T-helper 9 cell (primary cell): ENCODE measurements around the gene TKTL1.
A peak's percentile ranks its signal among the peaks of the same experiment; 100 is the strongest.
"Not testable (repeated sequence)": the region's sequence is repeated elsewhere in the genome, so short reads cannot be mapped to it uniquely, and the experiment has no call there.

ENCODE experiments used
- DNase-seq: peaks from one replicate; pipeline ENCODE4 v3.0.0-alpha.2; 2020
- total RNA-seq, 2 donors: gene quantifications; one replicate each; lab custom pipeline; 2026; lab: John Stamatoyannopoulos, UW

Gene TKTL1
- 0.70 to 4.3 reads per million in 2 donors for total RNA-seq

- no peak for DNase-seq
Measured at GRCh38 chrX:154295664-154296310, at the start of gene TKTL1. Gene TKTL1 (plus strand): TSS chrX:154295795. CDS start chrX:154295860, 65 bp downstream.

GRCh38 chrX:154247377-154248045 lies 48.1 kb upstream of the TKTL1 start:
- DNase-seq = not testable (repeated sequence)

- not testable (repeated sequence) for DNase-seq
Measured at GRCh38 chrX:154248076-154248475, 47.5 kb upstream of the TKTL1 start.

- DNase-seq = not testable (repeated sequence)
Measured at GRCh38 chrX:154257282-154257681, 38.3 kb upstream of the TKTL1 start, which contains the start of gene OPN1MW3. Gene OPN1MW3 (plus strand): TSS chrX:154257582. CDS start chrX:154257620, 38 bp downstream.

GRCh38 chrX:154258711-154259110 lies 36.9 kb upstream of the TKTL1 start:
- DNase-seq = not testable (repeated sequence)

- DNase-seq = not testable (repeated sequence)
Measured at GRCh38 chrX:154263072-154263471, 32.5 kb upstream of the TKTL1 start.

- not testable (repeated sequence) for DNase-seq
Measured at GRCh38 chrX:154269245-154269644, 26.4 kb upstream of the TKTL1 start.

- DNase-seq = not testable (repeated sequence)
Measured at GRCh38 chrX:154284489-154285338, 10.9 kb upstream of the TKTL1 start.

GRCh38 chrX:154286406-154286805 lies 9.2 kb upstream of the TKTL1 start:
- not testable (repeated sequence) for DNase-seq

- no peak for DNase-seq
Measured at GRCh38 chrX:154294791-154295574, 612 bp upstream of the TKTL1 start, which contains the start of gene TEX28. Gene TEX28 (minus strand): TSS chrX:154295124. CDS start chrX:154292117, 3,007 bp downstream.

- DNase-seq = no peak
Measured at GRCh38 chrX:154296731-154297130, 1.1 kb downstream of the TKTL1 start.

- DNase-seq = no peak
Measured at GRCh38 chrX:154298312-154298711, 2.7 kb downstream of the TKTL1 start.

- no peak for DNase-seq
Measured at GRCh38 chrX:154300816-154301215, 5.2 kb downstream of the TKTL1 start.

GRCh38 chrX:154302998-154303397 lies 7.4 kb downstream of the TKTL1 start:
- DNase-seq = not testable (repeated sequence)

- DNase-seq = no peak
Measured at GRCh38 chrX:154303476-154303875, 7.9 kb downstream of the TKTL1 start.

GRCh38 chrX:154304846-154305245 lies 9.3 kb downstream of the TKTL1 start:
- DNase-seq = no peak

- DNase-seq = no peak
Measured at GRCh38 chrX:154305541-154306205, 10.1 kb downstream of the TKTL1 start.

- no peak for DNase-seq
Measured at GRCh38 chrX:154307202-154307601, 11.6 kb downstream of the TKTL1 start.

- DNase-seq = peak; percentile 78
Measured at GRCh38 chrX:154308108-154308946, 12.7 kb downstream of the TKTL1 start.

GRCh38 chrX:154309041-154309775 lies 13.6 kb downstream of the TKTL1 start:
- DNase-seq = no peak
